SKM-1 (cell line): ENCODE data around the gene AGAP3.

Experiments used
- DNase-seq: peaks from one replicate; lab custom pipeline; 2025; ENCODE audit not compliant: unreplicated experiment; lab: John Stamatoyannopoulos, UW

The AGAP3 gene

GRCh38 chr7:151087245-151088018 lies 1.2 kb downstream of the AGAP3 start:
- DNase-seq: no peak

- no peak for DNase-seq
Observed at GRCh38 chr7:151088019-151088855, 2.0 kb downstream of the AGAP3 start.

GRCh38 chr7:151088856-151089699 lies 2.8 kb downstream of the AGAP3 start:
- DNase-seq: no peak

GRCh38 chr7:151089893-151090730 lies 3.8 kb downstream of the AGAP3 start:
- no peak for DNase-seq

GRCh38 chr7:151091003-151091402 lies 4.7 kb downstream of the AGAP3 start:
- DNase-seq: no peak

- no peak for DNase-seq
Observed at GRCh38 chr7:151091431-151091830, 5.2 kb downstream of the AGAP3 start.

GRCh38 chr7:151091988-151092387 lies 5.7 kb downstream of the AGAP3 start:
- no peak for DNase-seq

GRCh38 chr7:151093748-151094147 lies 7.5 kb downstream of the AGAP3 start:
- DNase-seq: no peak

GRCh38 chr7:151094675-151095074 lies 8.4 kb downstream of the AGAP3 start:
- DNase-seq: no peak

GRCh38 chr7:151095123-151095797 lies 9.0 kb downstream of the AGAP3 start:
- DNase-seq: no peak

GRCh38 chr7:151095828-151096475 lies 9.7 kb downstream of the AGAP3 start:
- no peak for DNase-seq

GRCh38 chr7:151099486-151100211 lies 13.4 kb downstream of the AGAP3 start:
- no peak for DNase-seq

- DNase-seq: no peak
Observed at GRCh38 chr7:151100921-151101320, 14.6 kb downstream of the AGAP3 start.

GRCh38 chr7:151101621-151102396 lies 15.5 kb downstream of the AGAP3 start:
- DNase-seq: no peak

GRCh38 chr7:151102991-151103390 lies 16.7 kb downstream of the AGAP3 start:
- DNase-seq: no peak

GRCh38 chr7:151103973-151104372 lies 17.7 kb downstream of the AGAP3 start:
- no peak for DNase-seq

GRCh38 chr7:151104411-151105235 lies 18.3 kb downstream of the AGAP3 start:
- no peak for DNase-seq
